Body of pancreas (tissue), 4 donors: Measurements from ENCODE around the gene CD207.

ENCODE experiments used
- CTCF ChIP-seq, 7 experiments: fragments of 450-650 bp in 4 of 7; fragments of 200-600 bp in 3 of 7; sonication (generic) in 3 of 7; IDR thresholded peaks; one replicate each; pipeline ENCODE4 v1.5.1; 2016 to 2019; ENCODE audit warnings: antibody characterized with exemption in 7 of 7
- POLR2A ChIP-seq, 3 donors: fragments of 450-650 bp; IDR thresholded peaks; one replicate each; pipeline ENCODE4 v1.6.1; 2016; ENCODE audit warnings: antibody characterized with exemption in 3 of 3, mild to moderate bottlenecking in 2 of 3

- no peak for TF ChIP-seq CTCF (IDR thresholded peaks at IDR 0.05)
- no peak for TF ChIP-seq POLR2A (IDR thresholded peaks at IDR 0.05)
Measured at GRCh38 chr2:70801607-70802263, 33.9 kb downstream of the CD207 start.
